GM19438 (cell line): ENCODE results near the gene RND1.

ENCODE experiments used
- ATAC-seq: cut with Tn5 transposase; IDR thresholded peaks from one replicate; pipeline ENCODE4 v1.9.1; 2021; ENCODE audit warnings: low read depth; ENCODE audit not compliant: unreplicated experiment

The RND1 gene

DNA sequence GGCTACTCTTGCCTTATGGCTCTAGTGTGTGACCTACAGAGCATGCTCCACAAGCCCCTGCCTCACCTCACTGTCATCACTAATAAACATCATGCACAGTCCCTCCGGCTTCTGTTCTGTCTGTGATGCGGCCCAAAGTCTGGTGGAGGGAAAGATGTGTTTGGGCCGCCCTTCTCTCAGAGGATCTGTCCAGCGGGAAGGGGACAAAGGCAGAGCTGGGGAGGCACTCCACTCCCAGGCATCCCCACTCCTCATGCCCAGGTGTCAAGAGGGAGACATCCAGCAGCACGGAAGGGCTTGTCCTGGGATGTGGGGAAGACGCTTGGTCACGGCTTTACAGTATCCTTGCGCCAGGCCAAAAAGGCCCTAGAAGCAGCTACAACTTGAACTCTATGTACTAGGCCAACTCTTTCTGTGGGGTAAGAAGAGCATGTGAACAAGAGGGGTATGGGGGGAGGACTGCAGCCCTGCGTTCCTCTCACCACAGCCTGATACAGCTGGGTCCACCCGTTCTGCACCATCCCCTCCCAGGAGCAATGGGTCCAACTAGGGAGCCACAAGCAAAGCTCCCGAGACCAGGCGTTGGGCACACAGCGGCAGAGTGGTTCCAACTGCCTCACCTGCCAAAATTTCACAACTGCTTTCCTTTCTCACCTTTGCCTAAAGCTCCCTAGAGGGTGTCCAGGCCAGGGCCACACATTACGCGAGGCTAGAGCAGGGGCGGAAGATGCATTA is 36.7 kb downstream of the RND1 start:
- no peak for ATAC-seq

DNA sequence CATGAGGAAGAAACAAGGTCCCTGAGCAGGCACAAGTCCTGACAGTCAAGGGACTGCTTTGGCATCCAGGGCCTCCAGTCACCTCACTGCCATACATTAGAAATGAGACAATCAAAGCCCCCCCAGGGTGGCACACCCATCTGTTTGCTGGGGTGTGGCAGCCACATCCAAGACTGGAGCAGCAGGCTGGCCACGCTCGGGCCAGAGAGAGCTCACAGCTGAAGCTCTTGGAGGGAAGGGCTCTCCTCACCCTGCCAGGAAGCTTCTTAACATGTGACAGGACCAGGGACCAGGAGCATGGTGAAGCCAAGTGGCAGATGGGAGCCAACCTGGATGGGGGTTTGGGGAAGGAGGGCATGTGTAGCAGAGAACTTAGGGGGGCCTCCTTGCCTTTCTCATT is 37.4 kb downstream of the RND1 start:
- no peak for ATAC-seq

DNA sequence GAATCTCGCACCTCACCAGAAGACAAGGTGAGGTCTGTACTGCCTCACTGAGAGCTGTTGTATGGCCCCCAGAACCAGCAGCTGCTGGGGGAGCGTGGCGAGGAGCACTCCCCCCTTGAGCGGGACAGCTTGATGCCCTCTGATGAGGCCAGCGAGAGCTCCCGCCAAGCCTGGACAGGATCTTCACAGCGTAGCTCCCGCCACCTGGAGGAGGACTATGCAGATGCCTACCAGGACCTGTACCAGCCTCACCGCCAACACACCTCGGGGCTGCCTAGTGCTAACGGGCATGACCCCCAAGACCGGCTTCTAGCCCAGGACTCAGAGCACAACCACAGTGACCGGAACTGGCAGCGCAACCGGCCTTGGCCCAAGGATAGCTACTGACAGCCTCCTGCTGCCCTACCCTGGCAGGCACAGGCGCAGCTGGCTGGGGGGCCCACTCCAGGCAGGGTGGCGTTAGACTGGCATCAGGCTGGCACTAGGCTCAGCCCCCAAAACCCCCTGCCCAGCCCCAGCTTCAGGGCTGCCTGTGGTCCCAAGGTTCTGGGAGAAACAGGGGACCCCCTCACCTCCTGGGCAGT is 38.1 kb downstream of the RND1 start:
- no peak for ATAC-seq

GRCh38 chr12:48827026-48827425 is 38.6 kb downstream of the RND1 start:
- no peak for ATAC-seq

DNA sequence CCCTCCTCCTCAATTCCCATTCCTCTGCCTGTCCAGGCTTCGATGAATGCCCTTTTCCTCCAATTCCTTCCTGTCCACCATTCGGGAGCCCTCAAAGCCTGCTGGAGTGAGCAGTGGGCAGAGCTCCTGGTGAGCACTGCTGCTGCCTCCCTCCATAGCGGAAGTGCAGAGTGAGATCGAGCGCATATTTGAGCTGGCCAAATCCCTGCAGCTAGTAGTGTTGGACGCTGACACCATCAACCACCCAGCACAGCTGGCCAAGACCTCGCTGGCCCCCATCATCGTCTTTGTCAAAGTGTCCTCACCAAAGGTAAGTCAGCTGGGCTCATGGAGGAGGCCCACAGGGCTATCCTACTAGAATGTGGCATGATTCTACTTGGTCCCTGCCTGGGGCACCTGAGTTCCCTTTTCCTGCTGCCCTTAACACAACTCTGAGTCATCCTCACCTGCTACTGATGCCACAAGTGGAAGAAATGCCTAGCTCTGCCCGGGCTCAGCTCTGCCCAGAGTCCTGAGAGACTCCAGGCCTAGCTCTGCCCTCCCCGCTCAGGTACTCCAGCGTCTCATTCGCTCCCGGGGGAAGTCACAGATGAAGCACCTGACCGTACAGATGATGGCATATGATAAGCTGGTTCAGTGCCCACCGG is 39.3 kb downstream of the RND1 start:
- no peak for ATAC-seq

DNA sequence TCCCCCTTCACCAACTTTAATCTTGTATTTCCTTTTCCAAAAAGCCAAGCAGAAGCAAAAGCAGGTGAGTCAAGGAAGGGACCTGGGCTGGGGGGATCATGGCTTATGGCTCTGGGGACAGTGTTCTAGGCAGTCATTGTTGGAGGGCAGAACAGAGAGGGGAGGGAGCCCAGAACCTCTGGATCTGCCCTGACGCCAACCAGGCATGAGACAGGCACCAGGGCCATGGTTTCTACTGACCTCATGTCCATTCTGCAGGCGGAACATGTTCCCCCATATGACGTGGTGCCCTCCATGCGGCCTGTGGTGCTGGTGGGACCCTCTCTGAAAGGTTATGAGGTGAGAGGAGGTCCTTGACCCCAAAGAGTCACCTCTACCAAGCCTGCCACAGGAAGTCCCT is 40.8 kb downstream of the RND1 start:
- ATAC-seq: no peak

DNA sequence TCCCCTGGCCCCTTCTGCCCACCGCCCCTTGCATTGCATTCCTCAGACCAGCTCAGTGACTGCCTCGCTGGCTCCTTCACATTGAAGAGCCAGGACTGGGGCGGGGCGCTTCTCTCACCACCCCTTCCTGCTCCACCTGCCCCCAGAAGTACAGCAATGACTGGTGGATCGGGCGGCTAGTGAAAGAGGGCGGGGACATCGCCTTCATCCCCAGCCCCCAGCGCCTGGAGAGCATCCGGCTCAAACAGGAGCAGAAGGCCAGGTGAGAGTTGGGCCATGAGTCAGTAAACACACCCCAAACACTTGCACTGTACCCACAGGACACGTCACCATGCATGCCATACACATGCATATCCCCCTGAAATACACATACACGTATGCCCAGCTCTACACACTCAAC is 41.6 kb downstream of the RND1 start:
- no peak for ATAC-seq

DNA sequence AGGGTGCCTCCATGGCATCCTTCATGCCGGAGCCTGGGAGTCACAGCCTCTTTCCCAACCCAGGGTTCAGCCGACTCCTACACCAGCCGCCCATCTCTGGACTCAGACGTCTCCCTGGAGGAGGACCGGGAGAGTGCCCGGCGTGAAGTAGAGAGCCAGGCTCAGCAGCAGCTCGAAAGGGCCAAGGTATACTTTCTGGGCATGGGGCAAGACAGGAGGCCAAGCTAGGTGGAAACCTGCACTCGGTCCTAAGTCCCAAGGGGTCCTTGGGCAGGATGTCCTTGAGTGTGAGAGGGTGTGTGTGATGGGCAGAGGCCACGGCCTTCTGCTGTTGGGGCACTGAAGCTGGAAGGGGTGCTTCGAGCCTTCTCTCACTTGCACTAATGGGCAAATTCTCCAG is 42.4 kb downstream of the RND1 start:
- ATAC-seq: no peak

DNA sequence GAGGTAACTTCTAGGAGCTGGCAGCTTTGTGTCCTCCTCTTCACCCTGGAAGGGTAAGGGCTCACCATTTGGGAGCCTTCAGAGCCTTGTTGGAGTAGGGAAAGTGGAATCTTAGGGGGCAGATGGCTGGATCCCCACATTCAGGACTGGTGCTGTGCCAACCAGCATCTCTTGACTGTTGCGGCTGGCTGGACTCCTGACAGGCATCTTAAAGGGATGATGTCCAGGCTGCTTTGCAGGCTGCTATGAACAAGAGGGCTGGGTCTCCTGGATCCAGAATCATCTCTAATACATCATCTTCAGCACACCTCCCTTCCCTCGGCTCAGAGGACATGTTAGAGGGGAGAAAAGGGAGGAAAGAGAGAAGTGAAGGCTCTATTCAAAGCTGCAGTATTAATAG is 43.0 kb downstream of the RND1 start:
- ATAC-seq: no peak

DNA sequence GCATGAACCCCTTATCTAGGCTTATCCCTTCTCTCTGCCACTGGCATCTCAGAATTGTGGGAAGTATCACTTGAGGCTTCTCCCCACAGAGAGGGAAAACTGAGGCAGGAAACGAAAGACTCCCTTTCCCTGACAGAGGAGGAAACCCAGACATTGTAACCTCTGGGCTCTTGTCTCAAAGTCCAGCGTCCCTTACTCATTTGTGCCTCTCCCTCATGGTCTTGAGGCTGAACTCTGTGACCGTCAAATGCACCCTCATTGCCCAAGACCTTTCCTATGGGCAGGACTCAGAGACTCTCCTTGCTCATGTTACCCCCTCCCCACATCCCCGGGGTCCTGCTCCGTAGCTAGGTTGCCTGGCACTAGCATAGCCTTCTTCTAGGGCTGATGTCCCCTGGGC is 43.5 kb downstream of the RND1 start:
- no peak for ATAC-seq

GRCh38 chr12:48819986-48820725 is 45.5 kb downstream of the RND1 start:
- no peak for ATAC-seq

- ATAC-seq: no peak
Measured at GRCh38 chr12:48818831-48819590, 46.7 kb downstream of the RND1 start.

GRCh38 chr12:48817873-48818830 is 47.5 kb downstream of the RND1 start, which contains the start of gene CACNB3:
Gene CACNB3, plus strand, starts transcription at chr12:48818496. Its CDS starts 434 bp downstream, at chr12:48818930.
- ATAC-seq: no peak

DNA sequence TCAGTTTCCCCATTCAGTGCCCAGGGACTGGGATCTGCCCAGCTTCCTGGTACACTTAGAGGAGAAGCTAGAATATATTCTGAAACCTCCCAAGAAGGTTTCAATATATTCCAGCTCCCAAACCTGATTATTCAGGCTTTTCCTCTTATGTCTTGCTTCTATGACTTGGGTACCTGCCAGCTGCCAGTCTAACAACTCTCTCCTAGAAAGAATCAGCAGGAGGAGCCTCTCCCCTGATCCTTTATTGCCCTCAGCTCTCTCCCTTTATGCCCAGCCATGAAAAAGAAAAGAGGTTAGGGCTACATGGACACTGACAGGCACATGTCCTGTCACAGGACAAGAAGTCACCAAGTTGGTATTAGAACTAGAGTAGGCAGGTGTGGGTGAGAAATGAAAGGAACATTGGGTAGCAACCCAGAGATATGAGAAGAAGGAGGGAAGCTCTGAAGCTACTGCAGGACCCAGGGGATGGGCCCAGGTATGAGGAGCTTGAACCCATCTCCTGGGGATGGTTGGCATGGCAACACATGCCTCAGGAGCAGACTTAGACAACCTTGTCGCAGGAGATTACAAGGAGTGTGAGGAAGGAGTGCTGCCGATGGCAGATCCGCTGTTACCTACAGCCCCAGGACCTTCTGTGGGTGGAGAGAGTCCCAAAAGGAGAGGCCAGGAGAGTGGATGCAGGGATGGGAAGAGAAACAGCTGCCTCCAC is 49.4 kb downstream of the RND1 start:
- ATAC-seq: no peak

GRCh38 chr12:48815126-48816110 is 50.3 kb downstream of the RND1 start:
- peak; percentile 33 for ATAC-seq

GRCh38 chr12:48814262-48815125 is 51.2 kb downstream of the RND1 start:
- peak; percentile 71 for ATAC-seq
